ENCODE data around the gene MYOT. TPM values are rescaled to one million over a fixed set of nuclear protein-coding genes. Genes with fewer than 3 reads are reported as not detected.

MYOT gene
- total RNA-seq, 2 donors from 2014 or later, result 0.35 to 3.2 TPM

DNA sequence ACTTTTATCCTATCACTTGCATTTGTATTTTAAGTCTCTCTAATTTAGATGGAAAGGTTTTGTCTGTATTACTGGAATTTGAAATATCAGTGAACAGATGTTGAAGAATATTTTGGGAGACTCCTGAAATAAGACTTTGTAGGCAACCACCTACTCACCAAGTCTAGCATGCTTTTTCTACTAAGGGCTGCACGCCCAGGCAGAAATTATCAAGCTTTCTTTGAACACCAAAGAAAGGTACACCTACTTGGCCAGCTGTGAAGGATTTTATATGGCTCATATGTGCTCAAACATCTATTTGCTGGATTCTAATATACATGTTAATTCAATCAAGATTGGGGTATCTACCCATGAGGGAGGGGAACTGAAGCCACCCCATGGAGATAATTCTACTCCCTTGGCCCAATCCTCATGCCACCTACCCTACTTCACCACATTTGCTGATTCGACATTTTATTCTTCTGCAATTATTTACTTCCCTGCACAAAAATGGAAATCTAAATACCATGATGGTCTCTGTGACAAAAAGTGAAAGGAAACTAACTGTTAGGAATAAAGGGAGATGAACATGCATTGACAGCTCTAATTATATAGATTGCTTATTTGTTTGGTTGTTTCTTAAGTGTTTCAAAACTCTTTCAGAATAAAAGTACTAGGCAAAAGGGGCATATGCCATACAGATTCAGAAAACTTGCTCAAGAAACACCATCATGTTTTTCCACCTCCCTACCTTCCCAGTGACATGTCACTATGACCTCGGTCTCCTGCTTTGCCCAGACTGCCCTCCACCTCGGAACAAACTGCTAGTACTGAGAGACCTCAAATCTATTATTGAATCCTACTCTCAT, 895 bp upstream of the MYOT start:
- TF ChIP-seq, protein P1, sequence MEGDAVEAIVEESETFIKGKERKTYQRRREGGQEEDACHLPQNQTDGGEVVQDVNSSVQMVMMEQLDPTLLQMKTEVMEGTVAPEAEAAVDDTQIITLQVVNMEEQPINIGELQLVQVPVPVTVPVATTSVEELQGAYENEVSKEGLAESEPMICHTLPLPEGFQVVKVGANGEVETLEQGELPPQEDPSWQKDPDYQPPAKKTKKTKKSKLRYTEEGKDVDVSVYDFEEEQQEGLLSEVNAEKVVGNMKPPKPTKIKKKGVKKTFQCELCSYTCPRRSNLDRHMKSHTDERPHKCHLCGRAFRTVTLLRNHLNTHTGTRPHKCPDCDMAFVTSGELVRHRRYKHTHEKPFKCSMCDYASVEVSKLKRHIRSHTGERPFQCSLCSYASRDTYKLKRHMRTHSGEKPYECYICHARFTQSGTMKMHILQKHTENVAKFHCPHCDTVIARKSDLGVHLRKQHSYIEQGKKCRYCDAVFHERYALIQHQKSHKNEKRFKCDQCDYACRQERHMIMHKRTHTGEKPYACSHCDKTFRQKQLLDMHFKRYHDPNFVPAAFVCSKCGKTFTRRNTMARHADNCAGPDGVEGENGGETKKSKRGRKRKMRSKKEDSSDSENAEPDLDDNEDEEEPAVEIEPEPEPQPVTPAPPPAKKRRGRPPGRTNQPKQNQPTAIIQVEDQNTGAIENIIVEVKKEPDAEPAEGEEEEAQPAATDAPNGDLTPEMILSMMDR (IDR thresholded peaks at IDR 0.05), result no peak
- H3K27me3 ChIP-seq, result no peaks in the 10 kb centered on the region
- no peaks in the 10 kb centered on the region for H3K9me3 ChIP-seq
- no peak overlapping the region for H3K4me3 ChIP-seq
- intact Hi-C loops (cut with DNase I), result no loop called here
- DNase-seq, result no peak
- H3K4me1 ChIP-seq, result no peaks in the 10 kb centered on the region
- H3K27ac ChIP-seq, result no peak overlapping the region
- no peak overlapping the region for H3K9ac ChIP-seq (ENCODE audit: low read depth in 2 of 2, low read length in 2 of 2)
- H3K36me3 ChIP-seq, result no peaks in the 10 kb centered on the region

- no peak overlapping the region for H3K27ac ChIP-seq
- no peak overlapping the region for H3K4me3 ChIP-seq
- no peak overlapping the region for H3K9ac ChIP-seq (ENCODE audit: low read depth in 2 of 2, low read length in 2 of 2)
- no peaks in the 10 kb centered on the region for H3K4me1 ChIP-seq
- no peaks in the 10 kb centered on the region for H3K9me3 ChIP-seq
- H3K27me3 ChIP-seq, result no peaks in the 10 kb centered on the region
- intact Hi-C loops (cut with DNase I), result no loop called here
- H3K36me3 ChIP-seq, result no peaks in the 10 kb centered on the region
- no peak for DNase-seq
- TF ChIP-seq, protein P1 (IDR thresholded peaks at IDR 0.05), result no peak
These were observed 3.1 kb downstream of the MYOT start for GRCh38 chr5:137870647-137871339.

- TF ChIP-seq, protein P1 (IDR thresholded peaks at IDR 0.05), result no peak
- intact Hi-C loops (cut with DNase I), result no loop called here
- no peaks in the 10 kb centered on the region for H3K4me1 ChIP-seq
- H3K9me3 ChIP-seq, result no peaks in the 10 kb centered on the region
- no peak overlapping the region for H3K27ac ChIP-seq
- H3K36me3 ChIP-seq, result no peaks in the 10 kb centered on the region
- no peak overlapping the region for H3K4me3 ChIP-seq
- H3K9ac ChIP-seq (ENCODE audit: low read depth in 2 of 2, low read length in 2 of 2), result no peak overlapping the region
- DNase-seq, result no peak
- no peaks in the 10 kb centered on the region for H3K27me3 ChIP-seq
These were observed 3.9 kb downstream of the MYOT start for GRCh38 chr5:137871571-137871970.

DNA sequence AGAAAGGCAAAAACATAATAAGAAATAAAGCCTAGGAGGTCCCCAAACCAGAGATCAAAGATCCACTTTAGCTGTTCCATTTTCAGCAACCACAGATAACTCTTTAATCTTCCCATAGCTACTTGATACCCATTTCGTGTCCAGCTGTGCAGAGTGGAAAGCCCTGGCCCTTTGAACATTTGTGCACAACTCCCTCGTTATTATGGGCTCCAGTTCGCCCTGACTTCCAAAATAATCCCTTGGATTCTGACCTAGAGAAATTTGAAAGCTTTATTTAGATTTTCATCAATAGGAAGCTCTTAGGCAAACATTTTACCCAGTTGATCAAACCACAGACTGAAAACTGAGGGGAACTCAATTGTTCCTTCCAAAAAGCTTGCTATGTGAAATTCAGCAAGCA, 4.8 kb downstream of the MYOT start:
- no peaks in the 10 kb centered on the region for H3K4me1 ChIP-seq
- no peak for DNase-seq
- no peak overlapping the region for H3K4me3 ChIP-seq
- no peaks in the 10 kb centered on the region for H3K9me3 ChIP-seq
- H3K36me3 ChIP-seq, result no peaks in the 10 kb centered on the region
- H3K27ac ChIP-seq, result no peak overlapping the region
- H3K9ac ChIP-seq (ENCODE audit: low read depth in 2 of 2, low read length in 2 of 2), result no peak overlapping the region
- no peaks in the 10 kb centered on the region for H3K27me3 ChIP-seq
- TF ChIP-seq, protein P1 (IDR thresholded peaks at IDR 0.05), result no peak
- intact Hi-C loops (cut with DNase I), result no loop called here

DNA sequence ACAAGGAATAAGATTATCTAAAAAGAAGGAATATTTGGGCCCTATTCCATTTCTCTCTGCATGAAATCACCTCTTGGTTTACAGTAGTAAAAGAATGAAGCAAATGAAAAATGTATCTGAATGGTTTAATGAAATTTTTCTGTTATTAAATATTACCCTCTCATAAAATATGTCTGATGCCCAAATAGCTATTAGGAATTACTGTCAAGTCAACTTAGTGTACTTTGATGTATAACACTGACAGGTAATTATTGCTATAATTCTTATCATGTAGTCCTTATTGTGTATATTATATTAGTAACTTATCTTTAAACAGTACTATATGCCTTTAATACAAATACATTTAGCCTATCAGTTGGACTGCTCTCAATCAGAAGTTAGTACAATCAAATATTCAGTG, 8.4 kb downstream of the MYOT start:
- DNase-seq, result no peak
- TF ChIP-seq, protein P1 (IDR thresholded peaks at IDR 0.05), result no peak
- no peak overlapping the region for H3K9ac ChIP-seq (ENCODE audit: low read depth in 2 of 2, low read length in 2 of 2)
- no peak overlapping the region for H3K4me3 ChIP-seq
- H3K36me3 ChIP-seq, result no peaks in the 10 kb centered on the region
- no peaks in the 10 kb centered on the region for H3K4me1 ChIP-seq
- H3K9me3 ChIP-seq, result no peaks in the 10 kb centered on the region
- H3K27ac ChIP-seq, result no peak overlapping the region
- intact Hi-C loops (cut with DNase I), result no loop called here
- no peaks in the 10 kb centered on the region for H3K27me3 ChIP-seq
